Lung (tissue), 12 donors: ENCODE data around the gene S100A12. TPM values are rescaled to one million over a fixed set of nuclear protein-coding genes. Genes with fewer than 3 reads are reported as not detected.

Source experiments
- ATAC-seq: fragments of 200-7000 bp; cut with Tn5 transposase; one replicate; pipeline ENCODE4 v1.9.1; 2020; ENCODE audit warnings: moderate number of reproducible peaks; ENCODE audit not compliant: insufficient read depth, low FRiP score
- DNase-seq, 3 donors: peaks; one replicate each; pipeline ENCODE4 v3.0.0-alpha.2; 2013 to 2017
- H3K27ac ChIP-seq, 2 donors: one replicate each; pipeline ENCODE4 v1.5.1; 2013; ENCODE audit warnings: mild to moderate bottlenecking in 2 of 2, moderate library complexity in 2 of 2, control low read depth in 1 of 2, inconsistent platforms in 1 of 2, low read depth in 1 of 2, low read length in 1 of 2
- H3K27me3 ChIP-seq, 3 donors: one replicate each; pipeline ENCODE4 v1.5.1; 2013; ENCODE audit warnings: low read length in 2 of 3; ENCODE audit not compliant: control insufficient read depth in 3 of 3, insufficient read depth in 3 of 3
- H3K36me3 ChIP-seq, 4 donors: one replicate each; pipeline ENCODE4 v1.5.1; 2013; ENCODE audit warnings: low read length in 4 of 4, mild to moderate bottlenecking in 1 of 4, moderate library complexity in 1 of 4; ENCODE audit not compliant: control insufficient read depth in 4 of 4, insufficient read depth in 4 of 4
- H3K4me1 ChIP-seq, 5 donors: one replicate each; pipeline ENCODE4 v1.5.1; 2013; ENCODE audit warnings: low read length in 5 of 5, mild to moderate bottlenecking in 2 of 5, moderate library complexity in 1 of 5; ENCODE audit not compliant: control insufficient read depth in 5 of 5, insufficient read depth in 5 of 5
- H3K4me3 ChIP-seq: one replicate; pipeline ENCODE4 v1.5.1; 2013; ENCODE audit warnings: mild to moderate bottlenecking, control low read depth, moderate library complexity
- H3K9ac ChIP-seq, 2 donors: one replicate each; pipeline ENCODE4 v1.5.1; 2013; ENCODE audit warnings: low read length in 2 of 2, control low read depth in 1 of 2; ENCODE audit not compliant: insufficient read depth in 1 of 2
- H3K9me3 ChIP-seq, 4 donors: one replicate each; pipeline ENCODE4 v1.5.1; 2013; ENCODE audit warnings: low read length in 3 of 4, mild to moderate bottlenecking in 1 of 4, moderate library complexity in 1 of 4; ENCODE audit not compliant: control insufficient read depth in 4 of 4, insufficient read depth in 3 of 4
- CTCF ChIP-seq: IDR thresholded peaks from 2 replicates; pipeline ENCODE4 v1.5.1; 2012; ENCODE audit warnings: mild to moderate bottlenecking; ENCODE audit errors: control extremely low read depth, extremely low read depth
- WGBS, 2 donors: extraction: QIAGEN DNeasy Blood & Tissue Kit; methylation state at CpG; one replicate each; pipeline ENCODE4 v1.1.7; 2013; 5-methylcytosine and 5-hydroxymethylcytosine counted together
- polyA plus RNA-seq, 2 donors: library from polyadenylated mRNA; stranded (reverse); fragments of 200-250 nt; gene quantifications; one replicate each; pipeline ENCODE4 v1.2.1, GENCODE V29; 2013
- total RNA-seq, 2 donors: library from RNA; depleted of rRNA in 1 of 2; stranded (reverse); fragments of >200 nt in 1 of 2; gene quantifications; one replicate each; pipeline ENCODE4 v1.2.1, GENCODE V29; 2014 to 2021
- donor health status: control.
- donor health status: control.
- donor health status: Bipolar disorder and iron deficiency.
- donor health status: healthy.
- donor health status: DM: yes; HTN: yes; CAD: no.

S100A12 gene
- total and polyA plus RNA-seq, 4 donors: 14.9 to 1,191 (median 37.8) TPM

GRCh38 chr1:153337980-153338853 is 37.2 kb downstream of the S100A12 start:
- no peak for TF ChIP-seq CTCF
- H3K27me3 ChIP-seq: peaks cover 0 to 3% (median 0%) of the 10 kb centered on the region in 3 donors
- H3K9ac ChIP-seq: no peak overlapping the region
- 71 to 84% methylated on average over 8 of the region's 8 CpGs for whole genome bisulfite sequencing, 2 donors
- H3K27ac ChIP-seq: no peak overlapping the region
- DNase-seq (no peak), ATAC-seq (no peak)
- no peaks in the 10 kb centered on the region for H3K4me1 ChIP-seq
- no peaks in the 10 kb centered on the region for H3K9me3 ChIP-seq
- no peaks in the 10 kb centered on the region for H3K36me3 ChIP-seq
- no peak overlapping the region for H3K4me3 ChIP-seq

- Histone ChIP-seq H3K9ac (no peak overlapping the region), H3K36me3 (no peaks in the 10 kb centered on the region), H3K4me3 (no peak overlapping the region), H3K27ac (no peak overlapping the region), H3K4me1 (no peaks in the 10 kb centered on the region), H3K9me3 (peaks cover 0 to 2% (median 0%) of the 10 kb centered on the region in 4 donors), H3K27me3 (no peaks in the 10 kb centered on the region)
- no peak for TF ChIP-seq CTCF
- ATAC-seq (no peak), DNase-seq (no peak)
Observed at GRCh38 chr1:153336650-153337049, 38.8 kb downstream of the S100A12 start.

GRCh38 chr1:153333902-153334301 is 41.5 kb downstream of the S100A12 start:
- 93 to 94% methylated on average over 1 of the region's 1 CpG for WGBS, 2 donors

More at GRCh38 chr1:153333902-153334301, 41.5 kb downstream of the S100A12 start:
- TF ChIP-seq CTCF: no peak
- Histone ChIP-seq H3K4me3 (no peak overlapping the region), H3K9ac (no peak overlapping the region), H3K27me3 (no peaks in the 10 kb centered on the region), H3K4me1 (no peaks in the 10 kb centered on the region), H3K36me3 (no peaks in the 10 kb centered on the region), H3K27ac (no peak overlapping the region), H3K9me3 (peaks cover 0 to 8% (median 7%) of the 10 kb centered on the region in 4 donors)
- ATAC-seq: no peak
- no peak for DNase-seq
